Smooth muscle cell of the pulmonary artery (primary cell): Measurements from ENCODE around the gene GCAT. TPM values are rescaled to one million over a fixed set of nuclear protein-coding genes. Genes with fewer than 3 reads are reported as not detected.

Experiments used
- total RNA-seq: library from RNA; depleted of rRNA; stranded (reverse); fragments of >200 nt; gene quantifications from 2 replicates; pipeline ENCODE4 v1.2.3, GENCODE V29; 2014

Gene GCAT
- total RNA-seq: 20.2 and 33.1 TPM in 2 replicates

DNA sequence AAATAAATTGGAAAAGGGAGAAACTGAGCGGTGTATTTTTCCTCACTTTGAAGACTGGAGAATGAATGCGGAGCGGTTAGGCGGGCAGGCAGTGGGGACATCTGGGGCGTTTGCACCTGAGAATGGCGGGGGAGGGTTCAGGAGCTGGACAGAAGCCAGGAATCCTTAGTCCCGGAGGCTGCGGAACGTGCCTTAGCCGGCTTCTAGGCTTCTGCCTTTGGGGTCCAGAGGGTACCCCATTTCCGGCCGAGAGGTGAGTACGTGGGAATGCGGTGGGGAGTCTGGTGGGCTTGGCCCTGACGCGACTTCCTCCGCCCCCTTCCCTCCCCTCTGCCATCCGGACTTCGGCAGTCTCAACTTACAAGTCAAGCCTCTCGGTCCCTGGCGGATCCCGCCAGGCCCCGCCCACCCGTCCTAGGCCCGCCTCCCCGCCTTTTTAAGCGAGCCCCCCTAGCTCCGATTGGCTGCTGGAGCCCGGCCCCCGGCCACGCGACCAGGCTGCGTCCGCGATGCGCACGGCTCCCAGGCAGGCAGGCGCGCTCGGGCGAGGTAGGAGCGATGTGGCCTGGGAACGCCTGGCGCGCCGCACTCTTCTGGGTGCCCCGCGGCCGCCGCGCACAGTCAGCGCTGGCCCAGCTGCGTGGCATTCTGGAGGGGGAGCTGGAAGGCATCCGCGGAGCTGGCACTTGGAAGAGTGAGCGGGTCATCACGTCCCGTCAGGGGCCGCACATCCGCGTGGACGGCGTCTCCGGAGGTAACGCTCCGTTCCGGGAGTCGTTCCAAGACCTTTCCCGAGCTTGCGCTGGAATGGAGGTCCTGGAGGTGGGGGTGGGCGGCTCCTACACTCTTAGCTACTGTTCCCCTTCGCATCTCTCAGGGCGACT is at the start of gene GCAT:
Gene GCAT, plus strand, starts transcription at position 525 of the 884 bp plus-strand sequence. Its CDS starts 34 bp downstream, at position 559.

GRCh38 chr22:37823134-37823985 is 15.6 kb downstream of the GCAT start, which contains the start of gene GALR3:
GALR3 (plus strand) TSS chr22:37823382; CDS start chr22:37823407, 25 bp downstream.

GRCh38 chr22:37849089-37849751 is 41.5 kb downstream of the GCAT start, which contains the start of gene EIF3L:
EIF3L (plus strand) TSS chr22:37849419; CDS start chr22:37849450, 31 bp downstream.

Other genes with a start within 250 kb of the GCAT start
- 28.5 and 37.0 TPM in 2 replicates for gene CDC42EP1, start 247.5 kb upstream of the GCAT start, total RNA-seq
- gene LGALS2, start 227.8 kb upstream of the GCAT start, total RNA-seq: not detected in 2 replicates
- 39.5 and 47.0 TPM in 2 replicates for gene GGA1, start 199.1 kb upstream of the GCAT start, total RNA-seq
- gene SH3BP1, start 168.3 kb upstream of the GCAT start, total RNA-seq: 10.6 and 13.7 TPM in 2 replicates
- gene PDXP, start 149.2 kb upstream of the GCAT start, total RNA-seq: 14.0 and 18.2 TPM in 2 replicates
- gene LGALS1, start 132.3 kb upstream of the GCAT start, total RNA-seq: 4,182 and 4,880 TPM in 2 replicates
- gene NOL12, start 121.6 kb upstream of the GCAT start, total RNA-seq: 8.5 and 11.3 TPM in 2 replicates
- 176 and 183 TPM in 2 replicates for gene TRIOBP, start 110.9 kb upstream of the GCAT start, total RNA-seq
- 0.07 TPM in 1 of 2 replicates, not detected in the other for gene GALR3, start 15.4 kb downstream of the GCAT start, total RNA-seq
- 19.4 and 26.2 TPM in 2 replicates for gene ANKRD54, start 36.4 kb downstream of the GCAT start, total RNA-seq
- 343 and 385 TPM in 2 replicates for gene EIF3L, start 41.5 kb downstream of the GCAT start, total RNA-seq
- 20.3 and 36.5 TPM in 2 replicates for gene MICALL1, start 98.4 kb downstream of the GCAT start, total RNA-seq
- 0.26 TPM in 1 of 2 replicates, not detected in the other for gene C22orf23, start 145.7 kb downstream of the GCAT start, total RNA-seq
- 39.0 and 39.6 TPM in 2 replicates for gene POLR2F, start 145.8 kb downstream of the GCAT start, total RNA-seq
- 0.07 TPM in 1 of 2 replicates, not detected in the other for gene SOX10, start 176.6 kb downstream of the GCAT start, total RNA-seq
- gene PICK1, start 249.5 kb downstream of the GCAT start, total RNA-seq: 10.4 and 16.7 TPM in 2 replicates